ELR (cell line): ENCODE data around the gene ZNF77.
"Not testable (repeated sequence)": the region's sequence is repeated elsewhere in the genome, so short reads cannot be mapped to it uniquely, and the experiment has no call there.

ENCODE experiments used
- DNase-seq: peaks from one replicate; pipeline ENCODE4 v3.0.0-alpha.2; 2015; ENCODE audit warnings: low read depth

The ZNF77 gene

DNA sequence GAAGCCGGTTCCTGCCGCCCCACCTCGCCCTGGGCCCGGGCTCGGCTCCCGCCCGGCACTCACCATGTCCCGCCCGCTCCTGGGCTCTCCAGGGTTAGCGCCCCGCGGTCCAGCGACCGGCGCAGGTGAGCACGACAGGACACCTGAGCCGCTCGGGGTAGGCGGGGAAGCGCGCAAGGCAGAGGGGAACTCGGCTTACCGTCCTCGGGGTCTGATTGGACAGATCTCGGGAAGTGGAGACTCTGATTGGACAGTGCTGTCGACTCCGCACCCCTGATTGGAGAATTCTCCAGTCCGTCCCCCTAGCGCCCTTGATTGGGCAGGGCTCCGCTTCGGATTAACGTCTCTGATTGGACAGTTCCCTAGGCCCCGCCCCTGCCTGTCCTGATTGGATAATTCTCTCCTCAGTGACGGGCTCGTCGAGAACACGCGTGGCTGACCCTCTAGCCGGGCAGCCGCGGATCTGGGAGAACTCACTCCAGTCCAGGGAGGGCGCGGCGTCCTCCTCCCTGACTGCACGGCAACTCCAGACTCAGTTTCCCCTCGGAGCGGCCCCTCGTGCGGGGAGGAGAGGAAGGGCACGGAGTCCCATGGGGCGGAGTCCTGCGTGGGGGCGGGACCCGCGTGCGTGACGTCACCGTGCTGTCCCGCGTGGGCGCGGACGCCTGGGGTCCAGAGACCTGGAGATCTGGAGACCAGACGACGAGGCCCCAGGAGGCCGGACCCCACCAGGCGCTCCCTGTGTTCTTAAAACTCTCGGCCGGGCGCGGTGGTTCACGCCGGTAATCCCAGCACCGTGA lies at the start of gene ZNF77:
TSS of gene ZNF77 (minus strand) at position 197 of the 800 bp plus-strand sequence. CDS start at position 66, 131 bp downstream.
- peak; percentile 100 for DNase-seq

DNA sequence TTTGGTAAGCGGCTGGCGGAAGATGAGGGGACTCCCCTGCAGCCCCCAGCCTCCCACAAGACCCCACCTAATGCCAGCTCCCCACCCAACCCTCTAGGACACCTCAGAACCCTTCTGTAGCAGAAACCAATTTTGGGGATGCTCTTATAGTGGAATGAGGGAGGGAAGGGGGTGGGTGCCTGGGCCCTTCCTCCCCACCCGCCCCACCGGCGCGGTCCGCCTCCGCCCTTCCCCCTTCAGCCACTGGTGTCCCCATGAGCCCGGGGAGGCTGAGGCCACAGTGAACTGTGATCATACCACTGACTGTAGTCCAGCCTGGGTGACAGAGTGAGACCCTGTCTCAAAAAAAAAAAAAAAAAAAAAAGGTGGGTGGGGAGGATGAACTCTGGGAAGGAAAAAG lies 48.8 kb upstream of the ZNF77 start:
- DNase-seq: no peak

DNA sequence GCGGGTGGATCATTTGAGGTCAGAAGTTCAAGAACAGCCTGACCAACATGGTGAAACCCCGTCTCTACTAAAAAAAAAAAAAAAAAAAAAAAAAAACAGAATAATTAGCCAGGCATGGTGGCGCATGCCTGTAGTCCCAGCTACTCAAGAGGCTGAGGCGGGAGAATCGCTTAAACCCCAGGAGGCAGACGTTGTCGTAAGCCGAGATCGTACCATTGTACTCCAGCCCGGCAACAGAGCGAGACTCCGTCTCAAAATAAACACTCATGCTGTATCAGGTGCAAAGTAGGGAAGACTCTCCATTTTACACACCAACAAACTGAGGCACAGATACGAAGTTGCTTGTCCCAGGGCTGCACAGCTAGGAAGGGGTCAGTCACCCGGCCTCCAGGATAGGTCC lies 48.2 kb upstream of the ZNF77 start:
- DNase-seq: no peak

DNA sequence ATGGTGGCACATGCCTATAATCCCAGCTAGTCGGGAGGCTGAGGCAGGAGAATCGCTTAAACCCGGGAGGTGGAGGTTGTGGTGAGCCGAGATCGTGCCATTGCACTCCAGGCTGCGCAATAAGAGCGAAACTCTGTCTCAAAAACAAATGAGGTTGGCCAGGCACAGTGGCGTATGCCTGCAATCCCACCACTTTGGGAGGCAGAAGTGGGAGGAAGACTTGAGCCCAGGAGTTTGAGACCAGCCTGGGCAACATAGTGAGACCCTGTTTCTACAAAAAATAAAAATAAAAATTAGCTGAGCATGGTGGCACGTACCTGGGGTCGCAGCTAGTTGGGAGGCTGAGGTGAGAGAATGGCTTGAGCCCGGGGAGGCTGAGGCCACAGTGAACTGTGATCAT lies 47.6 kb upstream of the ZNF77 start:
- DNase-seq: not testable (repeated sequence)

DNA sequence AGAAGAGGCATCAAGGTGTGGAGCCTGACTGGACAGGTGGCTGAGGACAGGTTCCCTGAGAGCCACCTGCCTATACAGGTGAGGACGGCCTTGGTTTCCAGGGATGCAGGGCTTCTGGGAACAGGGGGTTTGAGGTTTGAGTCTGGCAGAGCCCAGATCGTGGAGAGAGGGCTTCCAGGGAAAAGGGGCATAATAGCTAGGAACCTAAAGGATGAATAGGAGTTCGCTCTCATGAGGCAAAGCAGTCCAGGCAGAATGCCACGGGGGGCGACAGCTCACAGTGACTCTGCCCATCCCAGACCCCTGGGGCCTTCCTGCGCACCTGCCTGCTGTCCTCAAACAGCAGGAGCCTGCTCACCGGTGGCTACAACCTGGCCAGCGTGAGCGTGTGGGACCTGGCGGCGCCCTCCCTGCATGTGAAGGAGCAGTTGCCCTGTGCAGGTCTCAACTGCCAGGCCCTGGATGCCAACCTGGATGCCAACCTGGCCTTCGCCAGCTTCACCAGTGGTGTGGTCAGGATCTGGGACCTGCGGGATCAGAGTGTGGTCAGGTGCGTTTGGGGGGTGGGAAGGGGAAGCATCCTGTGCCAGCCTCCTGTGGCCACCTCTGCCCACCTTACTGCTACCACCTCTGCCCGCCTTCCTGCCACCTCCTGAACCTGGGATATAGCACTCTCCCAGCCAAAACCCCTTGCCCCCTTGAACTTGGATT lies 44.6 kb upstream of the ZNF77 start:
- DNase-seq: no peak

DNA sequence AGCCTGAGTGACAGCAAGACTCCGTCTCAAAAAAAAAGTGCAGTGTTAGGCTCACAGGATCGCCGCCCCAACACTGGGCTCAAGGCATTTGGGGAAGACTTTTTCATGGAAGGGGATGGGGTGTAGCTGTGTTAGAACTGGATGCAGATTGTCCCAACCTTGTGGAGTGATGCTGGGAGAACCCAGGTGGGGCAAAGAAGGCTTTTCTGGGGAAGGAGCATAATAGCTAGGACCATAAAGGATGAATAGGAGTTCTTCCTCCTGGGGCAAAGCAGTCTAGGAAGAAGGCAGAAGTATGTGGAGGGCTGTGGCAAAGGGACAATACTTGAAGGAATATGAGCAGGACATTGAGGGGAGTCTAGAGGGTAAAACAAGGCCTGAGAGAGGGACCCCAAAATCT lies 43.8 kb upstream of the ZNF77 start:
- DNase-seq: no peak

DNA sequence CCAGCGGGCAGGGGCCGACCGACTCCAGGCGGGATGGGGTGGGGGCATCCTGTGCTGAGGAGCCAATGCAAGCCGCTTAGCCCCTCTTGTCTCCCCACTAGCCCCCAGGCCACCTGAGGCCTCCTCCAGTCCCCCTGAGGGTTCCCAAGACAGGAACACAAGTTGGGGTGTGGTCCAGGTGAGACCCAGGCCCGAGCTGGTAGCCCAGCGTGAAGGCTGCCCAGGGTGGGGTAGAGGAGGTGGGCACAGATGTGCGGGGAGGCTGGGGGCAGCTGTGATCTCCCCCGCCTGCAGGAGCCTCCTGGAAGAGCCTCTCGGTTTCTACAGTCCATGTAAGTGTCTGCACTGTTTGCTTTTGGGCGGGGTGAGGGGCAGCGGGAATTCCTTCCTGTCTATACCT lies 43.0 kb upstream of the ZNF77 start:
- no peak for DNase-seq

DNA sequence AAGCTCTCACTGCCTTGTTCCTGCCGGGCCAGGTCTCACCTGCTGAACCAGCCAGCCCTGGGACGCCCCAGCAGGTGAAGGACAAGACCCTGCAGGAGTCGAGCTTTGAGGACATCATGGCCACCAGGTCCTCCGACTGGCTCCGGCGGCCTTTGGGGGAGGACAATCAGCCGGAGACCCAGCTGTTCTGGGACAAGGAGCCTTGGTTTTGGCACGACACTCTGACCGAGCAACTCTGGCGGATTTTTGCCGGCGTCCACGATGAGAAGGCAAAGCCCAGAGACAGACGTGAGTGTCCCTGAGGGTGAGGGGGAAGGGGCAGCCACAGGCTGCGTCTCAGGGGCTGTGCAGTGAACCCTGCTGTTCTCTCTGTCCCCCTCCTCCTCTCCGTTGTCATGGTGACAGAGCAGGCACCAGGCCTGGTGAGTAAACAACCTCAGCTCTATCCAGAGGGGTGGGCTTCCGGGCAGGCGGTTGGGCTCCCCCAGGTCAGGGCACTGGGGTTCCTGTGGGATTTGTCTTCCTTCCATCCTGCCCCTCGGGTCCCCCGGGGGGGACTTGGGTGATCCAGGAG lies 42.3 kb upstream of the ZNF77 start:
- no peak for DNase-seq

DNA sequence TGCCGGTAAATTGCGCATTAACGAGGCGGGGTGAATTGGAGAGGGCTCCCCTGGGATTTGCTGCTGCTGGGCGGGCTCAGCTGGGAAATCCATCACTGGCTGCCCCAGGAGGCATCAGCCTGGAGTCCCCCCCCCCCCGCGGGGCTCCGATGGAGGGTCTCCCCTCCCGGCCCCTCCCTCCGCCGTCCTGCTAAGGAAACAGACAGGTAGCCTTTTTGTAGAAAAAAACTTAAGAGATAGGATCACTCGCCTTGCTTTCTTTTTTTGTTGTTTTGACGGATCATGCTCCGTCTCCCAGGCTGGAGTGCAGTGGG lies 39.4 kb upstream of the ZNF77 start:
- no peak for DNase-seq

DNA sequence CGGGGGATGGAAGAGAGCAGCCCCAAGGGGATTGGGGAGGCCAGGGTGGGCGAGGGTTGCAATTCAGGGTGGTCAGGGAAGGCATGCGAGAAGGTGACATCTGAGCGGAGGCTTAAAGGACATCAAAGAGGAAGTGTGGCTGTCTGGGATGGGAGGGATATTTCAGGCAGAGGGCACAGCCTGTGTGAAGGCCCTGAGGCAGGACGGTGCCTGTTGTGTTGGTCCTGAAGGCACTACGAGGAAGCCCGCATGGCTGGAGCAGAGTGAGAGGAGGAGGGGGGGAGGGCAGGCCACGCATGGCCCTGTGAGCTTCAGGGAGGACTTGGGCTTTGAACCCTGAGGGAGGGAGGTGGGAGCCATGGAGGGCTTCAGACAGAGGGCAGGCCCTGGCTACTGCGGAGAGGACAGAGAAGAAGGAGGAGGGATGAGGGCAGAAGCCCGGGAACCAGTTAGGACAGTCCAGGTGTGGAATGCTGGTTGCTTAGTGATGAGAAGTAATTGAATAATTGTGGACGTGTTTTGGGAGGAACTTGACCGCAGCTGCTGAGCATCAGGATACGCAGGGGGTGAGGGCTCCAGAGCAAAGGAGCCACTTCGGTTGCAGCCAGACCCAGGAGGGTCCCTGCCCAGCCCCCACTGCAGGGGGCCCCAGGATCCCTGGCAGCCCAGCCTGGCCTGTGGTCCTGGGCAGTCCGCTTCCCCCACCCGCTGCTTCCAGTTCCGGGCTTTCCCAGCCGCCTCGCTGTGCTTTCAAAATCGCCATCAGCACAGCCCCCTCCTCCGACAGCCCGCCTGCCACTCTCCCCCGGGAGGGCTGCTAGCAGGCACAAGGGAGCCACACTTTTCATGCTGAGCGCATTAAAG lies 38.8 kb upstream of the ZNF77 start:
- no peak for DNase-seq

DNA sequence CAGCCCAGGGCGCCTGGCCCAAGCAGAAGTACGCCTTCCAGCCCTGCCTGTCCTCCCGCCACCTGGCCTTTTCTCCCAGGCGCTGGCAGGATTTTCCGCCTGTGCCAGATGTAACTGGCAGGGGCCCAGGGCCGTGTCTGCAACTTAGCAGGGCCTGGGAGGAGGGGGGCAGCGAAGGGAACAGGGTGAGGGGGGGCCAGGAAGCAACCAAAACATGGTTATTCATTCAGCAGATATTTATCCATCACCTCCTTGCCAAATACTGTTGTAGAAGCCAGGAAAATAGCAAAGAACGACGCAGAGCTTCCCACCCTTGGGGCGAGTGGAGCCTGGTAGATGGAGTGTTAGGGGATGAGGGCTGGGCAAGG lies 38.2 kb upstream of the ZNF77 start:
- no peak for DNase-seq

DNA sequence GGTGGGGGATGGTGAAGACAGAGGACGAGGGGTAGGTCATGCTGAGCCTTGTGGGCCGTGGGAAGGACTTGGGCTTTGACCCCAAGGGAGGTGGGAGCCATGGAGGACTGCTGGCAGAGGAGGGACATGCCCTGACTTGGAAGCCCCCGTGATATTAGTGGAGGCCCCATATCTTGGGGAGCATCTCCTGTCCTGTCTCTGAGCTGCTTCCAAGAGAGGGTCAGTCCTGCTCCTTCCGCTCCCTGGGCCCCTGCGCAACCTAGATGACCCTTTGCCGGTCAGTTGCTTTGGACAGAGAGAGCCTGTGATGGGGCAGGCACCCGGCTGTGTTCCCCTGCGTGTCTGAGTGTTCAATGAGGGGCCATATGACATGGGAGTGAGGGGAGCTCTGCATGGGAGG lies 37.8 kb upstream of the ZNF77 start:
- DNase-seq: no peak

DNA sequence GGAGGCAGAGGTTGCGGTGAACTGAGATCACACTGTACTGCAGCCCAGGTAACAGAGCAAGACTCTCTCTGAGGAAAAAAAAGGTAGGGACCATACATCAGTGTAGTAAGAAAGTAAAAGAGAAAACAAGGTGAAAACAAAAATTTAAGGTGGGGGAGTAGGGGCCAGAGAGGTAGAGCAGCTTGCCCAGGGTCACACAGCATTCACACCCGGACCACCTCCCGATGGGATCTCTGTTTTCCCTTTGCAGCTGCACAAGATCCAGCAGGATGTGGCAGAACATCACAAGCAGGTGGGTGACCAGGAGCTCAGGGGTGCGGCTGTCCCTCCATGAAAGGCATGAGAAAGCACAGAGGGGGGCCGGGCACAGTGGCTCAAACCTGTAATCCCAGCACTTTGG lies 37.1 kb upstream of the ZNF77 start:
- DNase-seq: no peak

DNA sequence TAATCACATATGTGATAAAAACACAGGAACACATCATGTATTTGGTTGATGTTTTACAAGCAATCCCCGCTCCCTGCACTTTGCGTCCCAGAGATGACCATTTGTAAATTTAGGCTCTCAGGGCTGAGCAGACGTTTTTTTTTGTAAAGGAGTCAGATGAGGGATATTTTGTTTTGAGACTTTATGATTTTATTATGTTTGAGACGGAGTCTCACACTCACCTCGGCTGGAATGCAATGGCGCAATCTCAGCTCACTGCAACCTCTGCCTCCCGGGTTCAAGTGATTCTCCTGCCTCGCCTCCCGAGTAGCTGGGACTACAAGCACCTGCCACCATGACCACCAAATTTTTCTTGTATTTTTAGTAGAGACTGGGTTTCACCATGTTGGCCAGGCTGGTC lies 34.0 kb upstream of the ZNF77 start:
- no peak for DNase-seq

DNA sequence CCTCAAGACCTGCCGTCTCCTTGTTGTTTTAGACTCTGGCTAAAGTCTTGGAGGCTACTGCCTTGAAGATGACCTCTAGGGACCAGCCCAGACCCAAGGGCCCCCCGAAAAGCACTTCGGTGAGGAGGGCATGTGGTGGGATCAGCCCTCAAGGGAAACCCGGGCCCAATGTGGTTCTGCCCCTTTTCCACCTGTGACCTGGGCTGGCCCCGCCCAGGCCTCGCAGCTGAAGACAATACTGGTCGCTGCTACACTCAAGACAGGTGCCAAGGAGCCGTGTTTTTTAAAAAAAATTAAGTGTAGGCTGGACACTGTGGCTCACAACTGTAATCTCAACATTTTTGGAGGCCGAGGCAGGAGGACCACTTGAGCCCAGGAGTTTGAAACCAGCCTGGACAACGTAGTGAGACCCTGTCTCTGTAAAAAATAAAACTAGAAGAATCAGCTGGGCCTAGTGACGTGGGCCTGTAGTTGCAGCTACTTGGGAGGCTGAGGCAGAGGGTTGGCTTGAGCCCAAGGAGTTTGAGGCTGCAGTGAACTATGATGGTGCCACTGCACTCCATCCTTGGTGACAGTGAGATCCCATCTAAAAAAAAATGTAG lies 33.5 kb upstream of the ZNF77 start:
- no peak for DNase-seq

DNA sequence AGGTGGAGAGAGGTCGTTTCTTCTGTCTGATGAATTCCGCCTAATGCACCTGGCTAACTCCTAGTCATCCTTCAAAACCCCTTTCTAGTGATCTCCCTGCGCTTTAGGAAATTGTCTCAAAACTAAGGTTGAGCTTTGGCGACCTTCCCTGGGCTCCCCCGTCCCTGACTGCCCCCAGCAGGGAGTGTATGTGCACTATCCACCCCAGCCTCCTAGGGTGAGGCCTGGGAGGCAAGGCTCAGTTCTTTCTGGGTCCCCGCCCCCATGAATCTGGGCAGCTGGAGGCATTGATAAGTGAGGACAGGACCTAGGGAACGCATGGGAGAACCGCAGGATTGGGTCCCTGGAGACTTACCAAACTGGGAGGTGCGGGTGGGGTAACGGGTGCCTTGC lies 33.0 kb upstream of the ZNF77 start:
- no peak for DNase-seq

DNA sequence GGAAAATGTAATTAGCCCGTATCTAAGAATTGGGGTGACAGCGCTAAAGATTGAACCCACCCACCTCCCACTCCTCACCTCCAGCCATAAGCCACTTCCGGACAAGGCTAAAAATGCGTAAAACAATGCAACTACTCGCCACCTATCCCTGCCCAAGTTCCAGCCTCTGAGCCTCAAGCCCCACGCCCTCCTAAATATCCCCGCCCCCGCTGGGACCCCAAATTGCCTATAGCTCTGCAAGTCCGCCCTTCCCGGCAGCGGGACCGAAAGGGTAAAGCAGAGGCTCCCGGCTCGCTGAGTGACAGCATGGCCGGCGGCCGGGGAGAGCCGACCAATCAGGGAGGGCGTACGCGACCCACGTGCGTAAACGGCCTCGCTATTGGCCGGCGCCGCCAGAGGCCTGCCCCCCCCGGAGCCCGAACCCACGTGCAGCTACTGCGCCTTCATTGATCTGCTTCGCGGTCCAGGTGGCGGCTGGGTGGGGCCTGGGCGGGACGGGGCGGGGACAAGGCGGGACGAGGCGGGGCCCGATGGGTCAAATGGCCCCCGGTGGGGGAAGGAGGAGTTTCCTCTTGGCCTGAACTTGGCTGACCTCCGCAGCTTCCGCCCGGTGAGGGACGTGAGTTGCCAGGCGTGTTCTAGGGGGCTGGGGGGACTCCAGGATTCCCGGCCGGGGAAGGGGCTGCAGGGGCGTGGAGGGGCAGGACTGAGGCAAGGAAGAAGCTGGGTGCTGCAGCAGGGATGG lies 32.4 kb upstream of the ZNF77 start, which contains the start of gene TLE6:
TSS of gene TLE6 (plus strand) at position 564 of the 745 bp plus-strand sequence. CDS start 670 bp downstream, outside the sequence.
- DNase-seq: peak; percentile 94

DNA sequence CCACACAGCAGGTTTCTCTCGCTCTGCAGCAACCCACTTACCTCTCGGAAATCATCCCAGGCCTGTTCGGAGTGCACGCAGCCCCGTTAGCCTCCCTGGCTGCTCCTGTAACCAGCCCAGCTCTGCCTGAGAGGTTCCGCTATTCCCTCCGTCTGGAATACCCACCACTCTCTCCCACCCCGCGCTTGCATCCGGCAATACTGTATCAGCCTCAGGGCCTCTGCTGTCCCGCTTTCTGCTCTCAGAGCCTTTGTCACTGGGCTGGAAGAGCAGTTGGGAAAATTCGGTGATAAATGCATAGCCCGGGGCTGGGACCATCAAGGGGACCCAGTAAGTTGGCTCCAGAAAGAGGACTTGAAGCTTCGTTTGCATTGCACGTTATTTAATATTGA lies 31.8 kb upstream of the ZNF77 start:
- no peak for DNase-seq

DNA sequence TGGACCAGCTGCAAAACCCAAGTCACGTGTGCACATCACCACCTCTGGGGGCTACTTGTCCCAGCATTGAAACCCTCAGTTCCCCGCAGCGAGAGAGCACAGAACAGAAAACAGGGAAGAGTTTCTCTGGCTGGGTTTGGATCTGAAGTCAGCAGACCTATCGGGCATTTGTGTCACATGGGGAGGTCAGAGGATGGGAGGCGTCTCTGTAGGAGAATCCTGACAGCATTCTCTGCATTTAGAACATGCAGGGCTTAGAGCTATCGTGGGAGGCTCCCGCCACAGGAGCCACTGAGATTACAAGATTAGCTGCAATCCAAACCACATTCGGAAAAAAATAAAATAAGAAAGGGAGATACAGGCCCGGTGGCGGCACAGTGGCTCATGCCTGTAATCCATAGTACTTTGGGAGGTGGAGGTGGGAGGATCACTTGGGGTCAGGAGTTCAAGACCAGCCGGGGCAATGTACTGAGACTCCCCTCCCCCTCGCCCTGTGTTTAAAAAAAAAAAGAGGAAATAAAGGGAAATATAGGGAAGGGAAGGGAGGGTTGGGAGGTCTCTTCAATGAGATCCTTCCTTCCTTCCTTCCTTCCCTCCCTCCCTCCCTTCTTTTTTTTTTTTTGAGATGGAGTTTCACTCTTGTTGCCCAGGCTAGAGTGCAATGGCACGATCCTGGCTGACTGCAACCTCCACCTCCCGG lies 29.7 kb upstream of the ZNF77 start:
- no peak for DNase-seq

DNA sequence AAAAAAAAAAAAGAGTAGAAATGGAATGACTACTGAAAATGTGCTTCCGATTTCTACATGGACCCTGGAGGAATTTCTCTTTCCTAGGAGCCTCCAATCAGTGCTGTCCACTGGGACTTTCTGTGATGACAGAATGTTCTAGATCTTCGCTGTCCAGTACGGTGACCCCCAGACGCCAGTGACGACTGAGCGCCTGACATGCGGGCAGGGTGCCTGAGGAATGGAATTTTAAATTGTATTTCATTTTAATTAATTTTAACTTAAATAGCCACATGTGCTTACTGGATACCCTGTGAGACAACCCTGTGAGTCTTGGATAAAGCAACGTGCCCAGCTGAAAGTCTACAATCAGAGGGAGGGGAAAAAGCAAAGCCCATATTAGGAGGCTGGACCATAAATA lies 28.5 kb upstream of the ZNF77 start:
- no peak for DNase-seq
